HCT116 (cell line): ENCODE data around the gene FBRS. TPM values are rescaled to one million over a fixed set of nuclear protein-coding genes. Genes with fewer than 3 reads are reported as not detected.

Source experiments
- ATAC-seq: fragments of 200-7000 bp; cut with Tn5 transposase; 2 replicates; pipeline ENCODE4 v1.9.1; 2020; ENCODE audit warnings: mild to moderate bottlenecking, moderate library complexity
- BruUV-seq: library from RNA; stranded (reverse); fragments of 400-500 nt; replicated peaks from 2 replicates; lab custom pipeline; 2021; lab: Mats Ljungman, UMichigan
- CTCF ChIA-PET: fragments of 300-600 bp; sonication (Branson Sonifier 250); formaldehyde crosslinking; loops from one replicate; lab custom pipeline; 2021; ENCODE audit warnings: antibody characterized with exemption; lab: Charles Lee
- POLR2A ChIA-PET: fragments of 300-600, 350-600 bp; sonication (Branson Sonifier 250); formaldehyde crosslinking; loops from one replicate; lab custom pipeline; 2021; ENCODE audit warnings: antibody characterized with exemption; lab: Charles Lee
- RAD21 ChIA-PET, 2 experiments: fragments of 300-600 bp; sonication (Branson Sonifier 250); formaldehyde crosslinking; loops; one replicate each; lab custom pipeline; 2023; ENCODE audit warnings: low total read pairs in 2 of 2; ENCODE audit not compliant: uncharacterized antibody in 2 of 2, unreplicated experiment in 2 of 2, low non-redundant PET in 1 of 2; lab: Charles Lee
- DNase-seq: peaks from one replicate; pipeline ENCODE4 v3.0.0-alpha.2; 2010; ENCODE audit warnings: low read depth, low spot score
- H2AFZ ChIP-seq: fragments of 200-600 bp; shearing (Covaris generic), sonication (generic); 2 replicates; pipeline ENCODE4 v1.6.1; 2017; ENCODE audit warnings: low read depth, mixed run types, mixed read lengths, antibody characterized with exemption, low read length; ENCODE audit not compliant: poor library complexity, severe bottlenecking
- H3K27ac ChIP-seq: 2 replicates; pipeline ENCODE4 v1.5.1; 2012; ENCODE audit warnings: low read depth, low read length
- H3K27me3 ChIP-seq: fragments of 200-600 bp; sonication (generic); 2 replicates; pipeline ENCODE4 v1.6.1; 2016; ENCODE audit warnings: mixed run types, low read length, mixed read lengths; ENCODE audit not compliant: insufficient read depth
- H3K36me3 ChIP-seq, 2 experiments: fragments of 200-500 bp in 1 of 2; fragments of 200-600 bp in 1 of 2; sonication (Bioruptor generic) in 1 of 2; sonication (generic) in 1 of 2; 2 replicates each; pipeline versions ENCODE4 v1.5.1 to v1.6.1; 2014 to 2016; ENCODE audit warnings: low read length in 2 of 2, inconsistent platforms in 1 of 2, mixed read lengths in 1 of 2, mixed run types in 1 of 2; ENCODE audit not compliant: insufficient read depth in 2 of 2, control insufficient read depth in 1 of 2
- H3K4me1 ChIP-seq, 2 experiments: fragments of 200-600 bp in 1 of 2; sonication (generic) in 1 of 2; 2 replicates each; pipeline versions ENCODE4 v1.5.1 to v1.6.1; 2012 to 2017; ENCODE audit warnings: low read length in 2 of 2, inconsistent platforms in 1 of 2, mild to moderate bottlenecking in 1 of 2, mixed read lengths in 1 of 2, mixed run types in 1 of 2, moderate library complexity in 1 of 2; ENCODE audit not compliant: insufficient read depth in 2 of 2, control insufficient read depth in 1 of 2
- H3K4me2 ChIP-seq: fragments of 200-600 bp; sonication (generic); 2 replicates; pipeline ENCODE4 v1.6.1; 2017; ENCODE audit warnings: mixed run types, low read length, mixed read lengths
- H3K4me3 ChIP-seq, 2 experiments: fragments of 200-600 bp in 1 of 2; sonication (generic) in 1 of 2; replicated peaks in 1 of 2; 2 replicates each; pipeline ENCODE4 v1.5.1; 2011 to 2016; ENCODE audit warnings: low read length in 2 of 2, control low read depth in 1 of 2, low read depth in 1 of 2, mild to moderate bottlenecking in 1 of 2, mixed read lengths in 1 of 2, mixed run types in 1 of 2
- H3K79me2 ChIP-seq: fragments of 200-600 bp; sonication (generic); 2 replicates; pipeline ENCODE4 v1.6.1; 2017; ENCODE audit warnings: mild to moderate bottlenecking, mixed run types, low read length, moderate library complexity, mixed read lengths; ENCODE audit not compliant: insufficient read depth
- H3K9ac ChIP-seq: fragments of 200-600 bp; sonication (generic); 2 replicates; pipeline ENCODE4 v1.6.1; 2016; ENCODE audit warnings: low read length, mixed read lengths
- H3K9me2 ChIP-seq: fragments of 200-600 bp; sonication (generic), shearing (Covaris generic); 2 replicates; pipeline ENCODE4 v1.6.1; 2017; ENCODE audit warnings: mixed run types, mild to moderate bottlenecking, moderate library complexity; ENCODE audit not compliant: insufficient read depth
- H3K9me3 ChIP-seq, 2 experiments: fragments of 200-500 bp in 1 of 2; fragments of 200-600 bp in 1 of 2; sonication (Bioruptor generic) in 1 of 2; sonication (generic) in 1 of 2; 2 replicates each; pipeline ENCODE4 v1.6.1; 2014 to 2017; ENCODE audit warnings: low read length in 2 of 2, mixed read lengths in 2 of 2, inconsistent platforms in 1 of 2, low read depth in 1 of 2, mild to moderate bottlenecking in 1 of 2, mixed run types in 1 of 2, moderate library complexity in 1 of 2; ENCODE audit not compliant: control insufficient read depth in 1 of 2, insufficient read depth in 1 of 2
- H4K20me1 ChIP-seq: fragments of 200-600 bp; sonication (generic), shearing (Covaris generic); 2 replicates; pipeline ENCODE4 v1.6.1; 2017; ENCODE audit warnings: mixed run types, mild to moderate bottlenecking, moderate library complexity; ENCODE audit not compliant: insufficient read depth
- ATF3 ChIP-seq: IDR thresholded peaks from 2 replicates; pipeline ENCODE4 v1.6.1; 2012
- CBX3 ChIP-seq: IDR thresholded peaks from 2 replicates; pipeline ENCODE4 v1.6.1; 2012; ENCODE audit warnings: low read depth
- CTCF ChIP-seq, 3 experiments: fragments of 200-600 bp in 1 of 3; sonication (generic) in 1 of 3; IDR thresholded peaks in 2 of 3; conservative IDR thresholded peaks in 1 of 3; 2 replicates each; pipeline ENCODE4 v1.5.1; 2012 to 2017; ENCODE audit warnings: low read depth in 2 of 3, low read length in 2 of 3, antibody characterized with exemption in 1 of 3, borderline replicate concordance in 1 of 3, control low read depth in 1 of 3, mild to moderate bottlenecking in 1 of 3, mixed read lengths in 1 of 3, mixed run types in 1 of 3, moderate library complexity in 1 of 3; ENCODE audit not compliant: insufficient read depth in 1 of 3
- EGR1 ChIP-seq: IDR thresholded peaks from 2 replicates; pipeline ENCODE4 v1.6.1; 2012; ENCODE audit warnings: low read depth
- ELF1 ChIP-seq: IDR thresholded peaks from 2 replicates; pipeline ENCODE4 v1.6.1; 2012; ENCODE audit warnings: low read depth, borderline replicate concordance
- EZH2 ChIP-seq: fragments of 200-600 bp; sonication (generic); IDR thresholded peaks from 2 replicates; pipeline ENCODE4 v1.6.1; 2017; ENCODE audit warnings: antibody characterized with exemption, mixed run types
- EZH2phosphoT487 ChIP-seq: fragments of 200-600 bp; IDR thresholded peaks from 2 replicates; pipeline ENCODE4 v1.6.1; 2018; ENCODE audit warnings: antibody characterized with exemption, borderline replicate concordance
- FOSL1 ChIP-seq: IDR thresholded peaks from 2 replicates; pipeline ENCODE4 v1.6.1; 2012; ENCODE audit warnings: low read depth
- JUND ChIP-seq: IDR thresholded peaks from 2 replicates; pipeline ENCODE4 v1.6.1; 2012
- MAX ChIP-seq: IDR thresholded peaks from 2 replicates; pipeline ENCODE4 v1.6.1; 2012
- POLR2A ChIP-seq: IDR thresholded peaks from 2 replicates; pipeline ENCODE4 v1.7.0; 2011; ENCODE audit warnings: borderline replicate concordance; ENCODE audit not compliant: insufficient read depth, insufficient read length; ENCODE audit errors: extremely low read depth
- POLR2AphosphoS5 ChIP-seq: IDR thresholded peaks from 2 replicates; pipeline ENCODE4 v1.6.1; 2011; ENCODE audit warnings: mild to moderate bottlenecking, low read depth, low read length, moderate library complexity
- RAD21 ChIP-seq: IDR thresholded peaks from 2 replicates; pipeline ENCODE4 v1.6.1; 2012; ENCODE audit warnings: low read depth, mild to moderate bottlenecking
- SIN3A ChIP-seq: IDR thresholded peaks from 2 replicates; pipeline ENCODE4 v1.6.1; 2012; ENCODE audit warnings: low read depth
- SP1 ChIP-seq: IDR thresholded peaks from 2 replicates; pipeline ENCODE4 v1.6.1; 2012; ENCODE audit warnings: low read depth
- TCF7L2 ChIP-seq: IDR thresholded peaks from 2 replicates; pipeline ENCODE4 v1.7.0; 2011; ENCODE audit warnings: borderline replicate concordance, inconsistent platforms; ENCODE audit not compliant: insufficient read depth, insufficient read length; ENCODE audit errors: extremely low read depth
- YY1 ChIP-seq: IDR thresholded peaks from 2 replicates; pipeline ENCODE4 v1.6.1; 2011; ENCODE audit warnings: low read length, low read depth, moderate library complexity, mild to moderate bottlenecking; ENCODE audit not compliant: insufficient replicate concordance; ENCODE audit errors: extremely low read depth
- ZBTB33 ChIP-seq: IDR thresholded peaks from 2 replicates; pipeline ENCODE4 v1.6.1; 2011; ENCODE audit warnings: mild to moderate bottlenecking, low read length, moderate library complexity; ENCODE audit not compliant: insufficient replicate concordance; ENCODE audit errors: extremely low read depth
- ZFX ChIP-seq: fragments of 450-650 bp; IDR thresholded peaks from 2 replicates; pipeline ENCODE4 v1.6.1; 2017
- ZNF274 ChIP-seq: fragments of 200-500 bp; sonication (Bioruptor generic); IDR thresholded peaks from 2 replicates; pipeline ENCODE4 v1.6.1; 2014; ENCODE audit warnings: mild to moderate bottlenecking, low read depth, low read length, inconsistent platforms
- intact Hi-C: fragments of 100-400 bp; cut with micrococcal nuclease; formaldehyde crosslinking; loops from 2 replicates; pipeline ENCODE4 v1.10.0; 2022
- total RNA-seq: library from RNA; stranded (reverse); gene quantifications from one replicate; pipeline ENCODE4 v1.2.1, GENCODE V29; 2021; ENCODE audit not compliant: unreplicated experiment

Gene FBRS
- total RNA-seq, 1 experiment from 2014 or later, result 65.3 TPM

GRCh38 chr16:30692396-30693064, 34.3 kb downstream of the FBRS start:
- ChIA-PET CTCF (no interaction called here), POLR2A (interaction anchor here (0.7 kb wide), 1 partner anchor 450 kb away, joined by 5 read pairs; no protein-coding TSS in a partner anchor), RAD21 (no interaction called here)
- BruUV-seq, result no TSS peak
- no peaks in the 10 kb centered on the region for H4K20me1 ChIP-seq
- H3K4me3 ChIP-seq, result no peak overlapping the region
- no peak for TF ChIP-seq ELF1
- TF ChIP-seq EZH2, result no peak
- no peak for TF ChIP-seq ZBTB33
- TF ChIP-seq SIN3A, result no peak
- no peak for TF ChIP-seq YY1
- TF ChIP-seq POLR2A, result no peak
- TF ChIP-seq TCF7L2, result no peak
- TF ChIP-seq POLR2AphosphoS5, result no peak
- no peak for TF ChIP-seq CTCF (IDR thresholded peaks at IDR 0.05 in 2 of 3, conservative IDR thresholded peaks at IDR 0.05 in 1 of 3; ENCODE audit: borderline replicate concordance in 1 of 3, insufficient read depth in 1 of 3, low read depth in 2 of 3, low read length in 2 of 3)
- no peak for TF ChIP-seq ZNF274
- TF ChIP-seq JUND, result no peak
- no peak for TF ChIP-seq ATF3
- no peak for TF ChIP-seq RAD21
- no peak for TF ChIP-seq MAX
- no peak for TF ChIP-seq EZH2phosphoT487
- no peak for TF ChIP-seq CBX3
- TF ChIP-seq SP1, result no peak
- no peak for TF ChIP-seq FOSL1
- TF ChIP-seq ZFX, result no peak
- TF ChIP-seq EGR1, result no peak
- H3K4me2 ChIP-seq, result no peak overlapping the region
- H3K27me3 ChIP-seq, result no peaks in the 10 kb centered on the region
- H3K9me2 ChIP-seq, result no peaks in the 10 kb centered on the region
- no peaks in the 10 kb centered on the region for H3K79me2 ChIP-seq
- no peak overlapping the region for H3K27ac ChIP-seq
- no peak for DNase-seq
- peaks cover 5 to 12% of the 10 kb centered on the region in 2 experiments; a peak in 3 of 4 replicates for H3K4me1 ChIP-seq
- H3K9ac ChIP-seq, result no peak overlapping the region
- no peaks in the 10 kb centered on the region for H3K9me3 ChIP-seq
- H2AFZ ChIP-seq, result no peak overlapping the region
- intact Hi-C loops, result no loop called here
- no peak for ATAC-seq
- H3K36me3 ChIP-seq, result no peaks in the 10 kb centered on the region
